WTC11 (cell line): ENCODE data around the gene PRAMEF2. TPM values are rescaled to one million over a fixed set of nuclear protein-coding genes. Genes with fewer than 3 reads are reported as not detected.

ENCODE experiments used
- ATAC-seq: fragments of 200-7000 bp; cut with Tn5 transposase; 2 replicates; pipeline ENCODE4 v1.10.0; 2021; ENCODE audit warnings: mild to moderate bottlenecking, moderate library complexity
- CTCF ChIA-PET: fragments of 300-600 bp; sonication (Branson Sonifier 250); formaldehyde crosslinking; loops from one replicate; lab custom pipeline; 2021; ENCODE audit warnings: antibody characterized with exemption; lab: Charles Lee
- POLR2A ChIA-PET: fragments of 350-600 bp; sonication (Branson Sonifier 250); formaldehyde crosslinking; loops from one replicate; lab custom pipeline; 2021; ENCODE audit warnings: antibody characterized with exemption; lab: Charles Lee
- DNase-seq: peaks from one replicate; pipeline ENCODE4 v3.0.0; 2021; ENCODE audit warnings: low spot score
- H3K27ac Mint-ChIP-seq: 2 replicates; pipeline ENCODE4 v1.8.0; 2021; ENCODE audit warnings: mixed read lengths
- H3K27me3 Mint-ChIP-seq: 2 replicates; pipeline ENCODE4 v1.8.0; 2021; ENCODE audit warnings: low read depth, mild to moderate bottlenecking, moderate library complexity, mixed read lengths
- H3K36me3 Mint-ChIP-seq: 2 replicates; pipeline ENCODE4 v1.8.0; 2021; ENCODE audit warnings: mixed read lengths
- H3K4me1 Mint-ChIP-seq: 2 replicates; pipeline ENCODE4 v1.8.0; 2022; ENCODE audit warnings: mixed read lengths
- H3K4me3 Mint-ChIP-seq: 2 replicates; pipeline ENCODE4 v1.8.0; 2021; ENCODE audit warnings: mild to moderate bottlenecking, moderate library complexity, mixed read lengths
- H3K9me3 Mint-ChIP-seq: 2 replicates; pipeline ENCODE4 v1.8.0; 2021; ENCODE audit warnings: mixed read lengths
- AR ChIP-seq: fragments of 250-450 bp; sonication (Bioruptor Pico); IDR thresholded peaks from 2 replicates; pipeline ENCODE4 v1.9.0; 2021; ENCODE audit warnings: mild to moderate bottlenecking
- E2F4 ChIP-seq: sonication (generic); formaldehyde crosslinking; IDR thresholded peaks from 2 replicates; pipeline ENCODE4 v1.8.1; 2022; ENCODE audit warnings: low read depth, mild to moderate bottlenecking, moderate library complexity, missing genetic modification reagents, borderline replicate concordance
- FOXP1 ChIP-seq: sonication (generic); formaldehyde crosslinking; IDR thresholded peaks from 2 replicates; pipeline ENCODE4 v1.8.0; 2022; ENCODE audit warnings: missing genetic modification reagents, mild to moderate bottlenecking, moderate library complexity, borderline replicate concordance
- FOXP4 ChIP-seq: sonication (generic); formaldehyde crosslinking; IDR thresholded peaks from 2 replicates; pipeline ENCODE4 v1.8.0; 2022; ENCODE audit warnings: mild to moderate bottlenecking, missing genetic modification reagents
- GABPB1 ChIP-seq: sonication (generic); formaldehyde crosslinking; IDR thresholded peaks from 2 replicates; pipeline ENCODE4 v1.8.1; 2023; ENCODE audit warnings: mild to moderate bottlenecking, missing genetic modification reagents
- GRHL2 ChIP-seq: fragments of 250-450 bp; sonication (Bioruptor Pico); IDR thresholded peaks from 2 replicates; pipeline ENCODE4 v1.8.0; 2022; ENCODE audit warnings: mild to moderate bottlenecking, moderate library complexity; ENCODE audit not compliant: insufficient replicate concordance, severe bottlenecking
- IRF1 ChIP-seq: sonication (generic); formaldehyde crosslinking; IDR thresholded peaks from 2 replicates; pipeline ENCODE4 v1.8.0; 2023; ENCODE audit warnings: missing genetic modification reagents
- MYBL2 ChIP-seq: sonication (generic); formaldehyde crosslinking; IDR thresholded peaks from 2 replicates; pipeline ENCODE4 v1.8.1; 2023; ENCODE audit warnings: mild to moderate bottlenecking, moderate library complexity, missing genetic modification reagents
- TP53 ChIP-seq: sonication (generic); formaldehyde crosslinking; IDR thresholded peaks from 2 replicates; pipeline ENCODE4 v1.8.1; 2023; ENCODE audit warnings: mild to moderate bottlenecking, missing genetic modification reagents
- ZNF138 ChIP-seq: sonication (generic); formaldehyde crosslinking; conservative IDR thresholded peaks from 2 replicates; pipeline ENCODE4 v1.8.1; 2022; ENCODE audit warnings: mild to moderate bottlenecking, moderate library complexity, missing genetic modification reagents
- ZNF263 ChIP-seq: sonication (generic); formaldehyde crosslinking; IDR thresholded peaks from 2 replicates; pipeline ENCODE4 v1.8.1; 2022; ENCODE audit warnings: low read depth, mild to moderate bottlenecking, moderate library complexity, missing genetic modification reagents
- ZNF416 ChIP-seq: fragments of 250-450 bp; sonication (Bioruptor Pico); IDR thresholded peaks from 2 replicates; pipeline ENCODE4 v1.9.0; 2021; ENCODE audit warnings: mild to moderate bottlenecking, inconsistent platforms
- ZNF425 ChIP-seq: fragments of 250-450 bp; sonication (Bioruptor Pico); conservative IDR thresholded peaks from 2 replicates; pipeline ENCODE4 v1.9.0; 2021; ENCODE audit warnings: mild to moderate bottlenecking
- total RNA-seq: library from RNA; stranded (reverse); gene quantifications from 3 replicates; pipeline ENCODE4 v1.2.3, GENCODE V29; 2021

PRAMEF2 gene
- total RNA-seq, 1 experiment from 2014 or later = not detected

- TF ChIP-seq ZNF425 (no peak), GRHL2 (CRISPR knock-in tag) (no peak)
Observed at GRCh38 chr1:12809933-12810332, 47.0 kb upstream of the PRAMEF2 start (continued).

GRCh38 chr1:12810691-12811408, 46.0 kb upstream of the PRAMEF2 start:
- peaks cover 76% of the 10 kb centered on the region for H3K9me3 Mint-ChIP-seq

GRCh38 chr1:12811409-12811784, 45.5 kb upstream of the PRAMEF2 start:
- POLR2A ChIA-PET = no interaction called here
- CTCF ChIA-PET = no interaction called here
- no peaks in the 10 kb centered on the region for H3K4me1 Mint-ChIP-seq
- no peak for TF ChIP-seq AR (CRISPR knock-in tag)
- no peak for TF ChIP-seq TP53 (CRISPR knock-in tag)
- TF ChIP-seq GABPB1 (CRISPR knock-in tag) = no peak
- no peak for TF ChIP-seq GRHL2 (CRISPR knock-in tag)
- no peak for TF ChIP-seq ZNF416
- TF ChIP-seq ZNF263 (CRISPR knock-in tag) = no peak
- no peak for TF ChIP-seq IRF1 (CRISPR knock-in tag)
- TF ChIP-seq ZNF138 = no peak
- no peak for TF ChIP-seq MYBL2

More at GRCh38 chr1:12810691-12811408, 46.0 kb upstream of the PRAMEF2 start:
- no peak for TF ChIP-seq FOXP4 (CRISPR knock-in tag)
- no peak for TF ChIP-seq E2F4
- TF ChIP-seq ZNF425 = no peak
- no peak for TF ChIP-seq FOXP1
- H3K27me3 Mint-ChIP-seq = peaks cover 17% of the 10 kb centered on the region
- H3K27ac Mint-ChIP-seq = no peak overlapping the region
- no peak overlapping the region for H3K4me3 Mint-ChIP-seq
- peaks cover 45% of the 10 kb centered on the region for H3K36me3 Mint-ChIP-seq
- ChIA-PET POLR2A (no interaction called here), CTCF (no interaction called here)
- no peaks in the 10 kb centered on the region for H3K4me1 Mint-ChIP-seq
- DNase-seq = no peak
- ATAC-seq = no peak

More at GRCh38 chr1:12811409-12811784, 45.5 kb upstream of the PRAMEF2 start:
- Mint-ChIP-seq H3K27ac (no peak overlapping the region), H3K9me3 (peaks cover 73% of the 10 kb centered on the region), H3K27me3 (peaks cover 13% of the 10 kb centered on the region), H3K4me3 (no peak overlapping the region), H3K36me3 (peaks cover 39% of the 10 kb centered on the region)
- no peak for ATAC-seq
- DNase-seq = no peak
